GM23248 (cell line): Measurements from ENCODE around the gene ASCL2. TPM values are rescaled to one million over a fixed set of nuclear protein-coding genes. Genes with fewer than 3 reads are reported as not detected.
A peak's percentile ranks its signal among the peaks of the same experiment; 100 is the strongest.

Source experiments
- DNase-seq: peaks from one replicate; pipeline ENCODE4 v3.0.0-alpha.2; 2015
- H2AFZ ChIP-seq: fragments of 200-600 bp; sonication (generic); 2 replicates; pipeline ENCODE4 v1.6.1; 2016; ENCODE audit warnings: antibody characterized with exemption
- H3F3A ChIP-seq: fragments of 200-600 bp; sonication (generic); 2 replicates; pipeline ENCODE4 v1.6.1; 2016; ENCODE audit warnings: mild to moderate bottlenecking, antibody characterized with exemption, mixed run types; ENCODE audit not compliant: insufficient read depth
- H3K27ac ChIP-seq: fragments of 200-600 bp; sonication (generic); 2 replicates; pipeline ENCODE4 v1.5.1; 2016; ENCODE audit warnings: mild to moderate bottlenecking
- H3K27me3 ChIP-seq: fragments of 200-600 bp; sonication (generic); replicated peaks from 2 replicates; pipeline ENCODE4 v1.6.1; 2016; ENCODE audit warnings: mild to moderate bottlenecking; ENCODE audit not compliant: insufficient read depth
- H3K36me3 ChIP-seq: fragments of 200-600 bp; sonication (generic); 2 replicates; pipeline ENCODE4 v1.6.1; 2016; ENCODE audit warnings: low read depth, mild to moderate bottlenecking
- H3K4me1 ChIP-seq: fragments of 200-600 bp; sonication (generic); 2 replicates; pipeline ENCODE4 v1.6.1; 2016; ENCODE audit warnings: mild to moderate bottlenecking; ENCODE audit not compliant: insufficient read depth
- H3K4me2 ChIP-seq: fragments of 200-600 bp; sonication (generic); one replicate; pipeline ENCODE4 v1.6.1; 2016; ENCODE audit warnings: mild to moderate bottlenecking; ENCODE audit not compliant: unreplicated experiment
- H3K4me3 ChIP-seq: fragments of 200-600 bp; sonication (generic); 2 replicates; pipeline ENCODE4 v1.5.1; 2016; ENCODE audit warnings: mild to moderate bottlenecking
- H3K79me2 ChIP-seq: fragments of 200-600 bp; sonication (generic); 2 replicates; pipeline ENCODE4 v1.6.1; 2016; ENCODE audit warnings: mild to moderate bottlenecking; ENCODE audit not compliant: insufficient read depth
- H3K9ac ChIP-seq: fragments of 200-600 bp; sonication (generic); 2 replicates; pipeline ENCODE4 v1.6.1; 2016; ENCODE audit warnings: mild to moderate bottlenecking
- H3K9me2 ChIP-seq: fragments of 200-600 bp; sonication (generic); 2 replicates; pipeline ENCODE4 v1.6.1; 2016; ENCODE audit warnings: mixed run types, mild to moderate bottlenecking, moderate library complexity; ENCODE audit not compliant: insufficient read depth
- H3K9me3 ChIP-seq: fragments of 200-600 bp; sonication (generic); one replicate; pipeline ENCODE4 v1.6.1; 2017; ENCODE audit warnings: low read depth
- H4K20me1 ChIP-seq: fragments of 200-600 bp; sonication (generic); 2 replicates; pipeline ENCODE4 v1.6.0; 2016; ENCODE audit not compliant: insufficient read depth
- EZH2 ChIP-seq: fragments of 200-600 bp; sonication (generic); IDR thresholded peaks from 2 replicates; pipeline ENCODE4 v1.6.1; 2018; ENCODE audit warnings: antibody characterized with exemption, mild to moderate bottlenecking; ENCODE audit not compliant: insufficient read depth, poor library complexity, severe bottlenecking
- EZH2phosphoT487 ChIP-seq: fragments of 200-600 bp; sonication (generic); IDR thresholded peaks from 2 replicates; pipeline ENCODE4 v1.6.1; 2018; ENCODE audit warnings: antibody characterized with exemption, moderate library complexity, mild to moderate bottlenecking, low read depth; ENCODE audit not compliant: insufficient read depth
- WGBS, 2 experiments: methylation state at CpG; one replicate each; pipeline ENCODE4 v1.1.6; 2015 to 2017; ENCODE audit warnings: low lambda C conversion rate in 2 of 2, low coverage in 1 of 2; ENCODE audit errors: missing lambda C conversion rate in 2 of 2; 5-methylcytosine and 5-hydroxymethylcytosine counted together
- in situ Hi-C: fragments of 300-500 bp; cut with MboI; formaldehyde crosslinking; loops from 2 replicates; pipeline ENCODE4 v1.15.0; 2020
- polyA plus RNA-seq: library from polyadenylated mRNA; unstranded; fragments of >200 nt; fragmentation: Nextera tagmentation; extraction: Ambion mirVana; gene quantifications from 2 replicates; pipeline ENCODE4 v1.2.1, GENCODE V29; 2016
- total RNA-seq: library from RNA; depleted of rRNA; stranded (reverse); fragments of >200 nt; shearing (Covaris generic); gene quantifications from 2 replicates; pipeline ENCODE4 v1.2.3, GENCODE V29; 2014; rRNA removed

Gene ASCL2, protein sequence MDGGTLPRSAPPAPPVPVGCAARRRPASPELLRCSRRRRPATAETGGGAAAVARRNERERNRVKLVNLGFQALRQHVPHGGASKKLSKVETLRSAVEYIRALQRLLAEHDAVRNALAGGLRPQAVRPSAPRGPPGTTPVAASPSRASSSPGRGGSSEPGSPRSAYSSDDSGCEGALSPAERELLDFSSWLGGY
- total RNA-seq (not detected in 2 replicates), polyA plus RNA-seq (not detected in 2 replicates)

DNA sequence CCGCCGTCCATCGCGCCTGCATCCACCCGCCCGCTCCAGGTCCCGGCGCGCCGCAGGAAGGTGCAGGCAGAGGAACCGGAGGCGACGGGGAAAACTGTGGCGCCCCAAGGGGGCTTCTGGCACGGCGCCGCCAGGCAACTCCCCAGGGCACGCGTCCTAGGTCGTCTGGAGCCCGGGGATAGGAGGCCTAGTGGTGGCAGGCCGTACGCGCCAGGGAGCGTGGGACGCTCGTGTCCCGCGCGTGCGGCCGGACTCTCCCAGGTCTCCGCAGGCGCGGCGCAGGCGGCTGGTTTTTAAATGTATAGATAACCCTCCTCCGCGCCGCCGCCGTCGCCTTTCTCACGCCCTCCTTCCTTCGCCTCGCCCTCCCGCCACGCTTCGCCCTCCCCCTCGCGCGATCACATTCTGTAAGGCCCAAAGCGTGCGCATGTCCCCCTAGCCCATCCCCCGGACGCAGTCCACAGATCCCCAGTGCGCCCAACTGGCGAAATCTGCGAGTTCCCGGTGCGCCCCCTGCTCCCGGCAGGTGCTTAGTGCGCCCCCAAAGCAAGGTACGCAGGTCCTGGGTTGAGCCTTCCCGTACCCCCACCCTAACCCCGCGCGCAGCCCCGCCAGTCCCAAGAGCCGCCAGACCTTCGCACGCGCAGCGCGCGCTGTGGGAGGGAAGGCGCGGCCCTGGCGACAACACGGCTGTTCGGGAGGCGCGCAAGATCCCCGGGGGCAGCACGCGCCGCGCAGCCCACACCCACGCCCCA lies at the start of gene ASCL2:
ASCL2 (minus strand) TSS at position 267 of the 755 bp plus-strand sequence; CDS start at position 11, 256 bp downstream.
- in situ Hi-C loops, result no loop called here
- no peak for DNase-seq
- no peaks in the 10 kb centered on the region for H3K9me3 ChIP-seq
- no peak within 1 kb of the TSS for H3K9ac ChIP-seq
- peak within 1 kb of the TSS; percentile 65; the same call in 1 of the 2 replicates for H2AFZ ChIP-seq
- H3K27ac ChIP-seq, result no peak within 1 kb of the TSS
- no peaks in the 10 kb centered on the region for H3K4me1 ChIP-seq
- H3K4me2 ChIP-seq, result peak within 1 kb of the TSS; percentile 53
- peaks cover 54% of the 10 kb centered on the region for H3K27me3 ChIP-seq
- H3K4me3 ChIP-seq, result no peak within 1 kb of the TSS; the same call in 1 of the 2 replicates
- no peaks in the 10 kb centered on the region for H3F3A ChIP-seq
- WGBS, 2 experiments, result 1 to 4% methylated on average over 55 to 64 of the region's 89 CpGs
- no peaks in the 10 kb centered on the region for H3K36me3 ChIP-seq
- no peaks in the 10 kb centered on the region for H3K79me2 ChIP-seq
- H4K20me1 ChIP-seq, result no peaks in the 10 kb centered on the region
- no peaks in the 10 kb centered on the region for H3K9me2 ChIP-seq
- no peak for TF ChIP-seq EZH2
- no peak for TF ChIP-seq EZH2phosphoT487

DNA sequence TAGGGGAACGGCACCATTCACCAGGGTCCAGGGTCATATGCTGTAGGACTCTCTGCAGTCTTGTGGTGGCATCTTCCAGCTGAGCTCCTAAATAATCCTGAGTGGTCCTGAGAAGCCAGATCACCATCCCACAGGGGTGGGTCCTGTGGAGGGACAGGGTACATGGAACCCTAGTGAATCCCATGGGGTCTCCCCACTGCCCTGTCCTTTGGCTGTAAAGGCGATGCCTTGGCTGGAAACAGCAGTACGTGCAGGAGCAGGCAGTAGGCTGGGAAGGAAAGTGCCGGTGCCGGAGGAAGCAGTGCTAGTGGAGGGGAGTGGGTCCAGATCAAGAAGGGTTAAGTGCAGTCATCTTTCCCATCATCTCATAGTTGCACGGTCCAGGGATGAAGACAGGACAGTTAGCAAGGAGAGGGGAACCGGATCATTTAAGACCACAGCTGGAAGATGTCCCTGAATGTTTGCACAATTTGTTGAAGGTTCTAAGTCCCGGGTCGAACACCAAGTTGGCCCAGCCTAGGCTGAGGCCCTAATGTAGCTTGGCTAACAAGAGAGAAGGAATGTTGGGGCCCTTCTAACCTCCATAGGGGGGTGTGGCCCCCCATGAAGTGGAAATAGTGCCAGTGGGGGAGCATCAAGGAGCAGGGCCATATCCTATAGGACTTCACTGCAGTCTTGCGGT lies 49.5 kb upstream of the ASCL2 start:
- Histone ChIP-seq H2AFZ (no peak overlapping the region), H3K27me3 (no peaks in the 10 kb centered on the region), H3F3A (no peaks in the 10 kb centered on the region), H3K4me1 (no peaks in the 10 kb centered on the region), H3K9me3 (no peaks in the 10 kb centered on the region), H3K79me2 (no peaks in the 10 kb centered on the region), H3K4me3 (no peak overlapping the region), H3K4me2 (no peak overlapping the region), H4K20me1 (no peaks in the 10 kb centered on the region), H3K9me2 (no peaks in the 10 kb centered on the region), H3K36me3 (no peaks in the 10 kb centered on the region), H3K9ac (no peak overlapping the region), H3K27ac (no peak overlapping the region)
- DNase-seq, result no peak
- WGBS, 2 experiments, result 67 to 74% methylated on average over 10 of the region's 10 CpGs
- no peak for TF ChIP-seq EZH2phosphoT487
- no peak for TF ChIP-seq EZH2
- in situ Hi-C loops, result loop anchor here (10.0 to 25.0 kb wide), 2 partner anchors 55 to 567 kb away; partner anchors contain the start of genes CD81 and CDKN1C

GRCh38 chr11:2318707-2319106 lies 48.3 kb upstream of the ASCL2 start:
- Histone ChIP-seq H3K9me2 (no peaks in the 10 kb centered on the region), H3K4me1 (peaks cover 5% of the 10 kb centered on the region; the same call in 1 of the 2 replicates), H3K79me2 (no peaks in the 10 kb centered on the region), H4K20me1 (no peaks in the 10 kb centered on the region), H2AFZ (no peak overlapping the region), H3K9ac (no peak overlapping the region), H3K36me3 (no peaks in the 10 kb centered on the region), H3K27ac (no peak overlapping the region), H3K9me3 (no peaks in the 10 kb centered on the region), H3K27me3 (no peaks in the 10 kb centered on the region), H3K4me2 (no peak overlapping the region), H3F3A (no peaks in the 10 kb centered on the region), H3K4me3 (no peak overlapping the region)
- TF ChIP-seq EZH2 (no peak), EZH2phosphoT487 (no peak)
- 77 to 79% methylated on average over 7 of the region's 7 CpGs for WGBS, 2 experiments
- in situ Hi-C loops, result loop anchor here (10.0 to 25.0 kb wide), 2 partner anchors 56 to 569 kb away; partner anchors contain the start of genes CD81 and CDKN1C
- DNase-seq, result no peak

- DNase-seq, result no peak
- TF ChIP-seq EZH2phosphoT487 (no peak), EZH2 (no peak)
- Histone ChIP-seq H3K4me3 (no peak overlapping the region), H3K27ac (no peak overlapping the region), H3K4me2 (no peak overlapping the region), H4K20me1 (no peaks in the 10 kb centered on the region), H3K4me1 (peaks cover 5% of the 10 kb centered on the region; the same call in 1 of the 2 replicates), H3K79me2 (no peaks in the 10 kb centered on the region), H3K9me3 (no peaks in the 10 kb centered on the region), H3K9ac (no peak overlapping the region), H2AFZ (no peak overlapping the region), H3K27me3 (no peaks in the 10 kb centered on the region), H3K9me2 (no peaks in the 10 kb centered on the region), H3F3A (no peaks in the 10 kb centered on the region), H3K36me3 (no peaks in the 10 kb centered on the region)
- in situ Hi-C loops, result loop anchor here (10.0 to 25.0 kb wide), 2 partner anchors 57 to 569 kb away; partner anchors contain the start of genes CD81 and CDKN1C
- 82 to 83% methylated on average over 4 of the region's 4 CpGs for WGBS, 2 experiments
Measured at GRCh38 chr11:2318123-2318522, 47.7 kb upstream of the ASCL2 start.
